GM18868 (cell line): ENCODE results near the gene CUBN.
"Not testable (repeated sequence)": the region's sequence is repeated elsewhere in the genome, so short reads cannot be mapped to it uniquely, and the experiment has no call there.

ENCODE experiments used
- ATAC-seq: cut with Tn5 transposase; IDR thresholded peaks from one replicate; pipeline ENCODE4 v1.9.1; 2021; ENCODE audit warnings: mild to moderate bottlenecking, moderate library complexity; ENCODE audit not compliant: unreplicated experiment

The CUBN gene

GRCh38 chr10:16835228-16835627, 294.4 kb downstream of the CUBN start:
- ATAC-seq, result no peak

GRCh38 chr10:16832351-16833080, 297.1 kb downstream of the CUBN start:
- ATAC-seq, result no peak

- no peak for ATAC-seq
Observed at GRCh38 chr10:16828701-16829175, 300.9 kb downstream of the CUBN start.

- peak; percentile 89 for ATAC-seq
Observed at GRCh38 chr10:16828114-16828568, 301.5 kb downstream of the CUBN start.

- not testable (repeated sequence) for ATAC-seq
Observed at GRCh38 chr10:16827474-16827873, 302.1 kb downstream of the CUBN start.

GRCh38 chr10:16822726-16823360, 306.8 kb downstream of the CUBN start:
- ATAC-seq, result no peak

GRCh38 chr10:16822027-16822426, 307.6 kb downstream of the CUBN start:
- ATAC-seq, result no peak

- no peak for ATAC-seq
Observed at GRCh38 chr10:16820421-16820820, 309.2 kb downstream of the CUBN start.

- no peak for ATAC-seq
Observed at GRCh38 chr10:16820018-16820417, 309.6 kb downstream of the CUBN start.

- ATAC-seq, result no peak
Observed at GRCh38 chr10:16819436-16819835, 310.2 kb downstream of the CUBN start.

GRCh38 chr10:16819026-16819425, 310.6 kb downstream of the CUBN start:
- ATAC-seq, result no peak

GRCh38 chr10:16817125-16818019, 312.2 kb downstream of the CUBN start, which contains the start of gene RSU1:
TSS of gene RSU1 (minus strand) at chr10:16817424. CDS start at chr10:16817081, 343 bp downstream.
- peak; percentile 98 for ATAC-seq

GRCh38 chr10:16816830-16817124, 312.8 kb downstream of the CUBN start:
- ATAC-seq, result no peak

GRCh38 chr10:16816171-16816570, 313.4 kb downstream of the CUBN start:
- no peak for ATAC-seq

- no peak for ATAC-seq
Observed at GRCh38 chr10:16814012-16814411, 315.6 kb downstream of the CUBN start.

- ATAC-seq, result no peak
Observed at GRCh38 chr10:16812676-16813075, 316.9 kb downstream of the CUBN start.

GRCh38 chr10:16811765-16812164, 317.8 kb downstream of the CUBN start:
- no peak for ATAC-seq

GRCh38 chr10:16811292-16811691, 318.3 kb downstream of the CUBN start:
- ATAC-seq, result no peak

- peak; percentile 92 for ATAC-seq
Observed at GRCh38 chr10:16809074-16809718, 320.4 kb downstream of the CUBN start.

- no peak for ATAC-seq
Observed at GRCh38 chr10:16804123-16804522, 325.5 kb downstream of the CUBN start.

- no peak for ATAC-seq
Observed at GRCh38 chr10:16803464-16803863, 326.1 kb downstream of the CUBN start.
